ENCODE data around the gene MYO5A.

Gene MYO5A

DNA sequence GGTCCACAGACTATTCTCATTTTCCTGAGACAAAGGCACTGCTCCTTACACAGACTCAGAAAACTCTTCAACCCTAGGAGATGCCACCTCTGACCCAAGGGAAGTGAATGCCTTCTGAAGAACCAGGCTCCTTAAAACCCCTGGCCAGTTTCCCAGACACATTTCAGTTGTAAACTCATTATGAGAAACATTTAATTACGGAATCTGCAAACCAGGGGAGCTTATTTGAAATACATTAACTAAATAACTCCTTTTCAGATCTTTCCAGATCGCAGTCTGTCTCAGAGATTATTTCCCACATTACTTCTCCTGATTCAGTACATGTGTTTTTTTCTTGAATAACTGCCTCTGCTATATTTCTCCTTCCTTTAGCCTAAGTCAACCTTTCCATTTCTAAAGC lies 17.6 kb downstream of the MYO5A start:
- DNase-seq (ENCODE audit: insufficient read length, low spot score) (no peak), FAIRE-seq (no peak)
- TF ChIP-seq POLR2AphosphoS5 (IDR thresholded peaks at IDR 0.05; ENCODE audit: low read depth, low read length) (no peak), TAF1 (IDR thresholded peaks at IDR 0.05; ENCODE audit: low read depth, low read length) (no peak), SPI1 (IDR thresholded peaks at IDR 0.05; ENCODE audit: low read depth, low read length) (no peak), POU2F2 (IDR thresholded peaks at IDR 0.05; ENCODE audit: low read depth, low read length) (no peak), PAX5 (IDR thresholded peaks at IDR 0.05; ENCODE audit: insufficient read depth, low read length, severe bottlenecking) (no peak), POLR2A (IDR thresholded peaks at IDR 0.05; ENCODE audit: low read depth, low read length) (no peak)

DNA sequence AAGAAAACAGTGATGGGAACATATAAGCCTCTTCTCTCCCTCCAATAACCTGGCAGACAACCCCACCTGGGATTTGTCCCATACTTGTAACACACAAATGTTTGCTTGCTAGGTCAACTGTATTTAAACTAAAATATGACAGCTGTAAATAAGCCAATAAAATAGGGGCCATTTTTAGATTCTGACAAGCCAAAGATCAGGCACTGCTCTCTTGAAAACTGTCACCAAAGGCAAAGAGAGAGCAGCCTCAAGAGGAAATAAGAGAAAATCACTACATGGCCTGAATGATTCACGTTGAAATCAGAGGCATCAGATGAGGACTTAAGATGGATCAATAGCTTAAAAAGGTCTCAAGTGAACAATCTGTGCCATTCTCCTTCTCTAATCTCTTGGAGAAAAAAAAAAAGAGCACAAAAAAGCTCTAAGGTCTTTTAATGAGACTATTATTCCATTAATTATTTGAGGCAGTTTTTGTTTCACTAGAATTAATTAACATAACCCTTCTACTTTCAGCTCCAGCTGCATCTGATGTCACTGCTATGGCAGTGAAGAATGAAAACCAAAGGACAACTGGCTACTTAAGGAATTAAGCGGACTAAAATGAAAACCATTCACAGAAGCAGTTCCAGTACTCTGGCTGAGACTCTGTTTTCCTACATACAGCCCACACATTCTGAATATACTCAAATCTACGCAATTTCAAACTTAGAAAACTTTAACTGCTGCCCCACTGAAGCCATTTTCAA lies 19.0 kb downstream of the MYO5A start:
- FAIRE-seq (no peak), DNase-seq (ENCODE audit: insufficient read length, low spot score) (no peak)
- TF ChIP-seq SPI1 (IDR thresholded peaks at IDR 0.05; ENCODE audit: low read depth, low read length), result no peak
- no peak for TF ChIP-seq POU2F2 (IDR thresholded peaks at IDR 0.05; ENCODE audit: low read depth, low read length)
- no peak for TF ChIP-seq PAX5 (IDR thresholded peaks at IDR 0.05; ENCODE audit: insufficient read depth, low read length, severe bottlenecking)
- TF ChIP-seq TAF1 (IDR thresholded peaks at IDR 0.05; ENCODE audit: low read depth, low read length), result no peak
- no peak for TF ChIP-seq POLR2A (IDR thresholded peaks at IDR 0.05; ENCODE audit: low read depth, low read length)
- no peak for TF ChIP-seq POLR2AphosphoS5 (IDR thresholded peaks at IDR 0.05; ENCODE audit: low read depth, low read length)

DNA sequence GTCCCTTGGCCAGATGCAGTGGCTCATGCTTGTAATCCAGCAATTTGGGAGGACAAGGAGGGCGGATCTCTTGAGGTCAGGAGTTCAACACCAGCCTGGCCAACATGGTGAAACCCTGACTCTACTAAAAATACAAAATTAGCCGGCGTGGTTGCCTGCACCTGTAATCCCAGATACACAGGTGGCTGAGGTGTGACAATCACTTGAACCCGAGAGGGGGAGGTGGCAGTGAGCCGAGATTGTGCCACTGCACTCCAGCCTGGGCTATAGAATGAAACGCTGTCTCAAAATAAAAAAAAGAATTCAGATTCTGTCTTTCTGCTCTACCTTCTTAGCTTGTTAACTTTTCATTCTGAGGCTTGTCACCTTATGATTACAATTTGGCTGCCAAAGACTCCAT lies 22.1 kb downstream of the MYO5A start:
- DNase-seq (ENCODE audit: insufficient read length, low spot score) (no peak), FAIRE-seq (no peak)
- no peak for TF ChIP-seq TAF1 (IDR thresholded peaks at IDR 0.05; ENCODE audit: low read depth, low read length)
- TF ChIP-seq POLR2AphosphoS5 (IDR thresholded peaks at IDR 0.05; ENCODE audit: low read depth, low read length), result no peak
- TF ChIP-seq POLR2A (IDR thresholded peaks at IDR 0.05; ENCODE audit: low read depth, low read length), result no peak
- no peak for TF ChIP-seq SPI1 (IDR thresholded peaks at IDR 0.05; ENCODE audit: low read depth, low read length)
- TF ChIP-seq PAX5 (IDR thresholded peaks at IDR 0.05; ENCODE audit: insufficient read depth, low read length, severe bottlenecking), result no peak
- TF ChIP-seq POU2F2 (IDR thresholded peaks at IDR 0.05; ENCODE audit: low read depth, low read length), result no peak

DNA sequence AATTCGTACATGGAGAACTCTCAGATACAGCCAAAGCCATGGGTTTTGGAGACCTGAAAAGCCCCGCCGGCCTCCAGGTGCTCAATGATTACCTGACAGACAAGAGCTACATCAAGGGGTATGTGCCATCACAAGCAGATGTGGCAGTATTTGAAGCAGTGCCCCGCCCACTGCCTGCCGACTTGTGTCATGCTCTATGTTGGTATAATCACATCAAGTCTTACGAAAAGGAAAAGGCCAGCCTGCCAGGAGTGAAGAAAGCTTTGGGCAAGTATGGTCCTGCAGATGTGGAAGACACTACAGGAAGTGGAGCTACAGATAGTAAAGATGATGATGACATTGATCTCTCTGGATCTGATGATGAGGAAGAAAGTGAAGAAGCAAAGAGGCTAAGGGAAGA lies 23.5 kb downstream of the MYO5A start:
- DNase-seq (ENCODE audit: insufficient read length, low spot score) (no peak), FAIRE-seq (no peak)
- TF ChIP-seq SPI1 (IDR thresholded peaks at IDR 0.05; ENCODE audit: low read depth, low read length) (no peak), TAF1 (IDR thresholded peaks at IDR 0.05; ENCODE audit: low read depth, low read length) (no peak), POU2F2 (IDR thresholded peaks at IDR 0.05; ENCODE audit: low read depth, low read length) (no peak), PAX5 (IDR thresholded peaks at IDR 0.05; ENCODE audit: insufficient read depth, low read length, severe bottlenecking) (no peak), POLR2AphosphoS5 (IDR thresholded peaks at IDR 0.05; ENCODE audit: low read depth, low read length) (no peak), POLR2A (IDR thresholded peaks at IDR 0.05; ENCODE audit: low read depth, low read length) (no peak)

DNA sequence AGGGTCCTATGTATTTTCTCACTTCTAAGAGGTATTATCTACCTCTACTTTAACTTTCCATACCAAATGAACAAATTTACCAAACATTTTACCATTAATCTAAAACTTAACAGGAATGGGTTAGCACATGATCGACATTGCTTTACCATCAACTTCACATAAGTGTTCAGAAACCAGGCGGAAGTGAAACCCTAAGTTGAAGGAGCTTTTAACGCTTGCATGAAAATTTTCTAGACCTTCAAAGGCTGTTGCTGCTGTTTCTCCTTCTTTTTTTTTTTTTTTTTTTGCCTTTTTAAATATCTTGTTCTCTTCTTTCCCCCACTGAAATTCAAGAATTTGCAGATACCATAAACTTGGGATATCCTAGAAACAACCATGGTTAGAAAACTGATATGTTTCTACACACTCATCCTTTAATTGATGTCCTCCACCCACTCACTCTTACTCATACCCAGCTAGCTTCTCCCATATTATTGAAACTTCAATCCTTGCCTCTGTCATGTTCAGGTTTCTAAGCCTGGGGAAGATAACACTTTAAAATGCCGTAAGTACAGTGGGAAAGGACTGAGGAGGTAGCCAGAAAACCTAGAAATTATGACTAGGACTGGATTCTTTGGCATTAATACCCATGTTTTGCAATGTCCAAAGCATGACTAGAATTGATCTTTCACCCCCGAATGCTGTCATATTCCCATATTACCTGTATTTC lies 24.7 kb downstream of the MYO5A start:
- peak; percentile 28 for FAIRE-seq
- DNase-seq (ENCODE audit: insufficient read length, low spot score), result no peak
- TF ChIP-seq PAX5 (IDR thresholded peaks at IDR 0.05; ENCODE audit: insufficient read depth, low read length, severe bottlenecking) (no peak), SPI1 (IDR thresholded peaks at IDR 0.05; ENCODE audit: low read depth, low read length) (peak; percentile 95)

DNA sequence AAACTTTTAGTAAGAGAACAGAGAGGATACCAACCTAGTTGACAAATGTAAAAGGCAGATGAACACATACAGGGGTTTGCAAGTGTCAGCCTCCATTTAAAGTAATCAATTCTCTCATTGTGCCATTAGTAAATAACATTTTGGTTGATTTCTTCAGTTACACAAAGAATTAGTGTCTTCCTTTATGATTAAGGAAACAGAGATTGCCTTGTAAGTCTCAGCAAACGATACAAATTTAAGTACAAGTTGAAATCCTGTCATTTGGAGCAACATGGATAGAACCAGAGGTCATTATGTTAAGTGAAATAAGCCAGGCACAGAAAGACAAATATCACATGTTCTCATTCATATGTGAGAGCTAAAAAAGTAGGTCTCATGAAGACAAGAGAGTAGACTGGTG lies 26.1 kb downstream of the MYO5A start:
- FAIRE-seq, result no peak
- TF ChIP-seq TAF1 (IDR thresholded peaks at IDR 0.05; ENCODE audit: low read depth, low read length) (no peak), POLR2AphosphoS5 (IDR thresholded peaks at IDR 0.05; ENCODE audit: low read depth, low read length) (no peak), SPI1 (IDR thresholded peaks at IDR 0.05; ENCODE audit: low read depth, low read length) (no peak), PAX5 (IDR thresholded peaks at IDR 0.05; ENCODE audit: insufficient read depth, low read length, severe bottlenecking) (no peak), POU2F2 (IDR thresholded peaks at IDR 0.05; ENCODE audit: low read depth, low read length) (no peak), POLR2A (IDR thresholded peaks at IDR 0.05; ENCODE audit: low read depth, low read length) (no peak)

DNA sequence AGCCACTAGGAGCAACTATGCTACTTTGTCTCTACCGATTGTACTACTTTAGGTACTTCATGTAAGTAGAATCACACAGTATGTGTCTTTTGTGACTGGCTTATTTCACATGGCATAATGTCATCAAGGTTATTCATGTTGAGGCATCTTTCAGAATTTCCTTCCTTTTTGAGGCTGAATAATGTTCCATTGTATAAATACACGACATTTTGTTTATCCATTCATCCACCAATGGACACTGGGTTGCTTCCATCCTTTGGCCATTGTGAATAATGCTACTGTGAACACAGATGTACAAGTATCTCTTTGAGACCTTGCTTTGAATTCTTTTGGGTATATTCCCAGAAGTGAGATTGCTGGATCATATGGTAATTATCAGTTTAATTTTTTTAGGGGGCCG lies 29.2 kb downstream of the MYO5A start:
- DNase-seq (ENCODE audit: insufficient read length, low spot score) (no peak), FAIRE-seq (no peak)
- TF ChIP-seq PAX5 (IDR thresholded peaks at IDR 0.05; ENCODE audit: insufficient read depth, low read length, severe bottlenecking) (no peak), POLR2AphosphoS5 (IDR thresholded peaks at IDR 0.05; ENCODE audit: low read depth, low read length) (no peak), POU2F2 (IDR thresholded peaks at IDR 0.05; ENCODE audit: low read depth, low read length) (no peak), POLR2A (IDR thresholded peaks at IDR 0.05; ENCODE audit: low read depth, low read length) (no peak)

More for the DNA sequence above, 26.1 kb downstream of the MYO5A start:
- no peak for DNase-seq (ENCODE audit: insufficient read length, low spot score)

DNA sequence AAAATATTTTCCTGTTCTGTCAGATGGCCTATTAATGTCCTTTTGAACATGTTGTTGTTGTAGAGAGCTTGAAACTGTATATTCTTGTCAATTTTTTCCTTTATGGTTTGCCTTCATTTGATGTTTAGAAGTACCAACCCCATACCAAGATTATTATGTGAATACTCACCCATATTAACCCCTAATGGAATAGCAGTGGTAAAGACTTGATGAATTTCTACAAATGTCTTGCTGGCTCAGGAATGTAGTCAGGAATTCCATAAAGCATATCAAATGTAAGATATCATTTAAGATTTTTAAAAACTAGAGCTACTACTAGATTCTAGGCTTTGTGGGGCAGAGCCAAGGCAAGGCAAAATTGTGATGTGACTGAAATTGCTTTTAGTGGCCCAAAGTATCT lies 30.0 kb downstream of the MYO5A start:
- FAIRE-seq, result no peak
- no peak for TF ChIP-seq TAF1 (IDR thresholded peaks at IDR 0.05; ENCODE audit: low read depth, low read length)
- no peak for TF ChIP-seq PAX5 (IDR thresholded peaks at IDR 0.05; ENCODE audit: insufficient read depth, low read length, severe bottlenecking)
- TF ChIP-seq SPI1 (IDR thresholded peaks at IDR 0.05; ENCODE audit: low read depth, low read length), result no peak
- no peak for TF ChIP-seq POU2F2 (IDR thresholded peaks at IDR 0.05; ENCODE audit: low read depth, low read length)
- TF ChIP-seq POLR2A (IDR thresholded peaks at IDR 0.05; ENCODE audit: low read depth, low read length), result no peak
- TF ChIP-seq POLR2AphosphoS5 (IDR thresholded peaks at IDR 0.05; ENCODE audit: low read depth, low read length), result no peak
- DNase-seq (ENCODE audit: insufficient read length, low spot score), result no peak

DNA sequence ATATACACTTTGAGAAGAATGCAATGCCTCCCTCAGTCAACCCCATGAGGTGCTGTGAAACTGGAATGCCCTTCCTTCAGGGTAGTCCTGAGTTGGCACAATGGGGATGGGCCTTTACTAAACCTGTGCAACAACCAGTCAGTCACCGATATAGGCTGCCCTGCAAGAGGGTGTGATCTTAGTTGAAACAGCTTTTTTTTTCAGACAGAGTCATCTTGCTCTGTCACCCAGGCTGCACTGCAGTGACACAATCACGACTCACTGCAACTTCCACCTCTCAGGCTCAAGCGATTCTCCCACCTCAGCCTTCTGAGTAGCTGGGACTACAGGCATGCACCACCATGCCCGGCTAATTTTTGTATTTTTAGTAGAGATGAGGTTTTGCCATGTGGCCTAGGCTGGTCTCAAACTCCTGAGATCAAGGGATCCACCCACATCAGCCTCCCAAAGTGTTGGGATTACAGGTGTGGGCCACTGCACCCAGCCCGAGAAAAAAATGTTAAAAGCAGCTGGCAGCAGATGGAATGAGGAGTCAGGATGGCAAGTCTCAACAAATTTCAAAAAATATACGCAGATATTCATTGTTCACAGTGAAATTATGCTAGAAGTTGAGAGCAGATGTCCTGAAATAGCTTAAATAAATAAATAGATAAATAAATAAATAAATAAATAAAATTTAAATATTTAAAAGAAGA lies 31.8 kb downstream of the MYO5A start:
- no peak for TF ChIP-seq SPI1 (IDR thresholded peaks at IDR 0.05; ENCODE audit: low read depth, low read length)
- no peak for TF ChIP-seq POLR2A (IDR thresholded peaks at IDR 0.05; ENCODE audit: low read depth, low read length)
- TF ChIP-seq PAX5 (IDR thresholded peaks at IDR 0.05; ENCODE audit: insufficient read depth, low read length, severe bottlenecking), result no peak
- TF ChIP-seq POLR2AphosphoS5 (IDR thresholded peaks at IDR 0.05; ENCODE audit: low read depth, low read length), result no peak
- TF ChIP-seq TAF1 (IDR thresholded peaks at IDR 0.05; ENCODE audit: low read depth, low read length), result no peak
- TF ChIP-seq POU2F2 (IDR thresholded peaks at IDR 0.05; ENCODE audit: low read depth, low read length), result no peak
- FAIRE-seq (peak; percentile 20), DNase-seq (ENCODE audit: insufficient read length, low spot score) (no peak)
